Activated T-cell treated with anti-CD3 and anti-CD28 coated beads for 1 hour (primary cell): Measurements from ENCODE around the gene ZFR2.
"Not testable (repeated sequence)": the region's sequence is repeated elsewhere in the genome, so short reads cannot be mapped to it uniquely, and the experiment has no call there.

Experiments
- DNase-seq: peaks from one replicate; pipeline ENCODE4 v3.0.0-alpha.2; 2020; ENCODE audit warnings: low read depth

Gene ZFR2

GRCh38 chr19:3868770-3869456 is at the start of gene ZFR2:
ZFR2 (minus strand) TSS chr19:3869038; CDS start chr19:3869017, 21 bp downstream.
- DNase-seq, result no peak

- DNase-seq, result no peak
Measured at GRCh38 chr19:3916033-3916432, 47.2 kb upstream of the ZFR2 start.

- no peak for DNase-seq
Measured at GRCh38 chr19:3914199-3914598, 45.4 kb upstream of the ZFR2 start.

GRCh38 chr19:3910105-3910504 is 41.3 kb upstream of the ZFR2 start:
- no peak for DNase-seq

- no peak for DNase-seq
Measured at GRCh38 chr19:3908266-3909054, 39.6 kb upstream of the ZFR2 start.

GRCh38 chr19:3907626-3908265 is 38.9 kb upstream of the ZFR2 start:
- no peak for DNase-seq

- no peak for DNase-seq
Measured at GRCh38 chr19:3904233-3904632, 35.4 kb upstream of the ZFR2 start.

- DNase-seq, result no peak
Measured at GRCh38 chr19:3902317-3902973, 33.6 kb upstream of the ZFR2 start.

- DNase-seq, result no peak
Measured at GRCh38 chr19:3899531-3900294, 30.9 kb upstream of the ZFR2 start.

- DNase-seq, result no peak
Measured at GRCh38 chr19:3898426-3898825, 29.6 kb upstream of the ZFR2 start.

GRCh38 chr19:3897936-3898335 is 29.1 kb upstream of the ZFR2 start:
- DNase-seq, result no peak

- DNase-seq, result no peak
Measured at GRCh38 chr19:3895788-3896187, 26.9 kb upstream of the ZFR2 start.

- not testable (repeated sequence) for DNase-seq
Measured at GRCh38 chr19:3894959-3895358, 26.1 kb upstream of the ZFR2 start.

- no peak for DNase-seq
Measured at GRCh38 chr19:3893509-3894179, 24.8 kb upstream of the ZFR2 start.

- DNase-seq, result no peak
Measured at GRCh38 chr19:3890591-3890990, 21.8 kb upstream of the ZFR2 start.

GRCh38 chr19:3882041-3882384 is 13.2 kb upstream of the ZFR2 start:
- no peak for DNase-seq

GRCh38 chr19:3881272-3882040 is 12.6 kb upstream of the ZFR2 start:
- DNase-seq, result no peak

GRCh38 chr19:3880471-3881271 is 11.8 kb upstream of the ZFR2 start, which contains the start of gene ATCAY:
ATCAY (plus strand) TSS chr19:3880685; CDS start chr19:3885768, 5,083 bp downstream.
- no peak for DNase-seq

- no peak for DNase-seq
Measured at GRCh38 chr19:3879656-3880055, 10.8 kb upstream of the ZFR2 start.

- not testable (repeated sequence) for DNase-seq
Measured at GRCh38 chr19:3874695-3875094, 5.9 kb upstream of the ZFR2 start.
